GM23248 (cell line): ENCODE results near the gene STK38.

Source experiments
- EZH2 ChIP-seq: fragments of 200-600 bp; sonication (generic); IDR thresholded peaks from 2 replicates; pipeline ENCODE4 v1.6.1; 2018; ENCODE audit warnings: antibody characterized with exemption, mild to moderate bottlenecking; ENCODE audit not compliant: insufficient read depth, poor library complexity, severe bottlenecking
- EZH2phosphoT487 ChIP-seq: fragments of 200-600 bp; sonication (generic); IDR thresholded peaks from 2 replicates; pipeline ENCODE4 v1.6.1; 2018; ENCODE audit warnings: antibody characterized with exemption, moderate library complexity, mild to moderate bottlenecking, low read depth; ENCODE audit not compliant: insufficient read depth

GRCh38 chr6:36501686-36502085 lies 45.6 kb downstream of the STK38 start:
- TF ChIP-seq EZH2phosphoT487 (no peak), EZH2 (no peak)
